GM18505 (cell line): ENCODE data around the gene PLA2G4B.
"Not testable (repeated sequence)": the region's sequence is repeated elsewhere in the genome, so short reads cannot be mapped to it uniquely, and the experiment has no call there.

ENCODE experiments used
- ATAC-seq: cut with Tn5 transposase; IDR thresholded peaks from one replicate; pipeline ENCODE4 v1.9.1; 2021; ENCODE audit not compliant: unreplicated experiment
- POLR2A ChIP-seq: IDR thresholded peaks from 4 replicates; pipeline ENCODE4 v1.6.1; 2011; ENCODE audit warnings: borderline replicate concordance; ENCODE audit not compliant: insufficient read depth, insufficient read length; ENCODE audit errors: extremely low read depth

Gene PLA2G4B

DNA sequence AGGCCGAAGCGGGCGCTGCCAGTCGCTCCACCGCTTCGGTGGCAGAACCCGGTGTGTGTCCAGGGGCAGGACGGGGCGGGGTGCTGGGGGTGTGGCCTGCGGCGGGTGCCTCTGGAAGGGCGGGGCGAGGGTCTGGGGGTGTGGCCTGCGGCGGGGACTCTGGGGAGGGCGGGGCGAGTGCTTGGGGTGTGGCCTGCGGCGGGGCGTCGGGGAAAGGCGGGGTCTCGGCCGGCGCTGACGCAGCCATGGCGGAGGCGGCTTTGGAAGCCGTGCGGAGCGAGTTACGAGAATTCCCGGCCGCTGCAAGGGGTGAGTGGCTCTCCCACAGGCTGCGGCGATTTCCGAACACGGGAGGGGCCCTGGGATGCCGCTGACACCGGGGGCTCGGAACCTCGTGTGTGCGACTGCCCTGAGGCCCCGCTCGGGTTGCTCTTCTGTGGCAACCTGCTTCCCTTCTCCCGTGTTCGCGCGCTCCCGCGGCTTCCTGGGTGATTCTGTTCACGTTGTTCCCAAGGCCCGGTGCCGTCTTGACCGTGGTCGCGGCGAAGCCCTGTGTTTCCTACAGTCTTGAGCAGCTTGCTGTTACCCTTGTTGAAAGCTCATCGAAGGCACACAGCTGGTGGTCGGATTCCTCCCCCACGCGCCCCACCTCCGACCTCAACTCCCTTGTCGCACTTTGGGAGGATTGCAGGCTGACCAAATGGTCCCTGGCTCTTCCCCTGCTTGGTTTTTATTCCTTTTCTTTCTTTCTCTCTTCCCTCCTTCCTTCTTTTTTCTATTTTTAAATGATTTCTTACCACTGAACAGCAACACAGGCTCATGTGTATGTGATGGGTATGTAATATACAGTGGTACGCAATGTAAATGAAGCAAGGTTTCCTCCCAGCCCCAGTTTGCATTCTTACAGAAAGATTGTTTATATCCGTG is 10.5 kb upstream of the PLA2G4B start, which contains the start of gene JMJD7:
JMJD7 (plus strand) TSS at position 213 of the 927 bp plus-strand sequence; CDS start at position 246, 33 bp downstream.
- TF ChIP-seq POLR2A, result peak; percentile 74
- peak; percentile 64 for ATAC-seq

- no peak for TF ChIP-seq POLR2A
- ATAC-seq, result no peak
Observed at GRCh38 chr15:41828807-41829141, 9.9 kb upstream of the PLA2G4B start.

DNA sequence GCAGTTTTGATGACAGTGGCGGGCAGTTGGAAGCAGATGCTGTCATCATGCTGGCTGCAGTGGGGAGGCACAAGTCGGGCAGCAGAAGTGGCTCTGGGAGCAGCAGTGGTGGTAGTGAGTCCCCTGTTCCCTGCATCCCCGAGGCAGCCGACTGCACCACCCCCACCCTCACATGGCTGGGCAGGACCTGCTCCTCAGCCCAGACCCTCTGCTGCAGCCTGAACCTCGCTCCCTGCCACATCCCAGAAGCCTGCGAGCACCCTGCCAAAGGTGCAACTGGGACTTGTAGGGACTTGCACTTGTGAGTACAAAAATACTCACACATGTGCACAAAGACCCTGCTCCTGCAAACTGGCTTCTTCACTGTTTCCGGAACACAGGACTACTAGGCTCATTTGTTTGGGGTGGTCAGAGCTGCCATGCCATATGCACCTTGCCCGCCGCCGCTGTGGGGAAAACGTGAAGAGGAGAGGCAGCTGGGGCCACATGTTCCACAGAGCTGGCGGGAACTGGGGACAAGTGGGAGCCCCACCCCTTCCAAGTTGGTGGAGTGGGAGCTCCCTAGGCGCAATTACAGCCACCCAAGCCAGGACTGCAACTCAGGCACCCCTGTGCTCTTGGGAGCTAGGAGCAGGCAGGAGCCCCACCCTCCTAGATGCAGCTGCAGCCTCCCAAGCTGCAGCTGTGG is 8.5 kb upstream of the PLA2G4B start:
- TF ChIP-seq POLR2A, result no peak
- ATAC-seq, result no peak

GRCh38 chr15:41831291-41831690 is 7.4 kb upstream of the PLA2G4B start:
- not testable (repeated sequence) for ATAC-seq

- no peak for TF ChIP-seq POLR2A
- no peak for ATAC-seq
Observed at GRCh38 chr15:41832208-41832607, 6.4 kb upstream of the PLA2G4B start.

DNA sequence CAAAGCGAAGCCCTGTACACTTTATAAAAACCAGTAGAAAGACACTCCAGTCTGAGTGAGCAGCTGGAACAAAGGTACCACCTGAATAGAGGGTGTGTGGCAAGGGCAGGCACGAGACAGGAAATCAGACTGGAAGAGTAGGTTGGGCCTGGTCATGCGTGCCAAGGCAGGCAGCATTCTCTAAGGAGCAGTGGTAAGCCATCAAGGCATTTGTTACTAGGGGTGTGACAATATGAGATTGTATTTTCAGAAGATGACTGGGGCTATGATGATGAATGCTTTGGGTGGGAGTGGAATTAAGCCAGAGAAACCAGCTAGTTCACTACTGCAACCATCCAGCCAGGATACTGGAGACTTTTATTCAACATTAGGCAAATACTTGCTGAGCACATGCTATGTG is 5.8 kb upstream of the PLA2G4B start:
- no peak for TF ChIP-seq POLR2A
- no peak for ATAC-seq

DNA sequence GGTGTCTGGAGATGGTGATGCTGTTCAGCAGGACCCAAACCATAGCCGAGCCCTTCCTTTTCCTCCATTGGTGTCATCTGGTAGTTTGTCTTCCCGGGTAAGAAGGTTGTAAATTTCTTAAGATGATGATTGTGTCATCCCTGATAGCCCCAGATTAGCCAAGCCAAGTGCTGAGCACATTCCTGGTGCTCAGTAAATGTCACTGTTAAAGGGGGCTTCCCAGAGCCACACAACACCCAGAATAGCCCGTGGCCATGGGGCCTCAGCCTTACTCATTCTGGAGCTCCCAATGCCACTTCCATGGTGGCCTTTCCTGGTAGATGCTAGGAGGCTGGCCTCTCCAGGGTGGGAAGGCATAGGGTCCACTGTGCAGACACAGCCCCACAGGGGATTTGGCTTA is 4.6 kb upstream of the PLA2G4B start:
- TF ChIP-seq POLR2A, result no peak
- ATAC-seq, result no peak

GRCh38 chr15:41836073-41836472 is 2.6 kb upstream of the PLA2G4B start:
- TF ChIP-seq POLR2A, result no peak
- ATAC-seq, result no peak

DNA sequence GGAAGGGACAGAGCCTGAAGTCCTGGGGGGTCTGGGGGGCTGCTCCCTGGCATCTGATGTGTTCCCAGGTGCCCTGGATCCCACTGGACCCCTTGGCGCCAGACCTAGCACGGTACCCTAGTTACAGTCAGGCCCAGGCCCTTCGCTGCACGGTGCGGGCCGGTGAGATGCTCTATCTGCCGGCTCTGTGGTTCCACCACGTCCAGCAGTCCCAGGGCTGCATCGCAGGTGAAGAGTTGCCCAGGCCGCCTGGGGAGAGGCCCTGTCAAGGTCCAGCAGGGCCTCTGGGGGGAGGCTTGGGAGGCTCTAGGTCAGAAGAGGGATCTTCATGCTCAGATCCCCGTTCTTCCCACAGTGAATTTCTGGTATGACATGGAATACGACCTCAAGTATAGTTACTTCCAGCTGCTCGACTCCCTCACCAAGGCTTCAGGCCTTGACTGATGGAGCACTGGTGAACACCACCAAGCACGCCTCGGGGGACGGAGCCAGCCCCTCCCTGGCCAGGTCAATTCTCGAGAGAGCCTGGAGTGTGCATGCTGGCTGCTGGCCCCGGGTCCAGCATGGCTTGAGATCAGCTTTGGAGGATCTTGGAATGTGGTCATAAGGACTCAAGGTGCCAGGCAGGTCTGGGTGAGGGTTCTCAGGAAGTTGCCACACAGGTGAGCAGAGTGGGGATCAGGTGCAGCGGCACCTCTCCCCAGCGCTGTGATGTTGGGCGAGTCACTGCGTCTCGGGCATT is 1.8 kb upstream of the PLA2G4B start:
- ATAC-seq, result no peak
- no peak for TF ChIP-seq POLR2A

DNA sequence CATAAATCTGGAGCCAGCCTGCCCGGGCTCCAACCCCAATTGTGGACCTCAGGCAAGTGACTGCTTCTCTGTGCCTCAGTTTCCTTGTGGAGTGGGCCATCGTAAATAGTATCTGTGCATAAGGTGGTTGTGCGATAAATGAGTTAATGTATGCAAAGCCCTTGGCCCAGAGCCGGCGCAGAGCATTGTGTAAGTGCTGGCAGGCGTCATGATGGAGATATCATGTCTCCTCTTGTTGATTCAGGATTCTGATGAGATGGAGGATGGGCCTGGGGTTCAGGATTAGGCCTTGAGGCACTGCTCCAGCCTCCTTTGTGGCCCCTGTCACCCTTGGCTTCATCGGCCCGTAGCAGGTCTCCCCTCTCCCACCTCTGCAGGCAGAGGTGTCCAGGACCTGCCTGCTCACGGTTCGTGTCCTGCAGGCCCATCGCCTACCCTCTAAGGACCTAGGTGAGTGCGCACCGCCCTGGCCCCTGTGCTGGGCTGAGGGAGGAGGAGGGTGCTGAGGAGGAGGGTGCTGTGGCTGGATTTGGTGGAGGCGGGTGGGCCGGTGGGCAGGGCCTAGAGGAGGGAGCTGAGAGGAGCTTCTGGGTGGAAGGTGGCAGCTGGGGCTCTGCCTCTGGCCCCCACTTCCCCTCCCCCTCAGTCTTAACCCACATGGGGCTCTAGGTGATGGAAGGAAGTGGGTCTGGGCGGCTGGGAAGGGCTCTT is 1.3 kb downstream of the PLA2G4B start:
- ATAC-seq, result no peak
- no peak for TF ChIP-seq POLR2A

- no peak for TF ChIP-seq POLR2A
- no peak for ATAC-seq
Observed at GRCh38 chr15:41840673-41841072, 2.0 kb downstream of the PLA2G4B start.

GRCh38 chr15:41841131-41841530 is 2.5 kb downstream of the PLA2G4B start:
- no peak for ATAC-seq
- no peak for TF ChIP-seq POLR2A

- no peak for ATAC-seq
- no peak for TF ChIP-seq POLR2A
Observed at GRCh38 chr15:41842229-41842628, 3.6 kb downstream of the PLA2G4B start.

DNA sequence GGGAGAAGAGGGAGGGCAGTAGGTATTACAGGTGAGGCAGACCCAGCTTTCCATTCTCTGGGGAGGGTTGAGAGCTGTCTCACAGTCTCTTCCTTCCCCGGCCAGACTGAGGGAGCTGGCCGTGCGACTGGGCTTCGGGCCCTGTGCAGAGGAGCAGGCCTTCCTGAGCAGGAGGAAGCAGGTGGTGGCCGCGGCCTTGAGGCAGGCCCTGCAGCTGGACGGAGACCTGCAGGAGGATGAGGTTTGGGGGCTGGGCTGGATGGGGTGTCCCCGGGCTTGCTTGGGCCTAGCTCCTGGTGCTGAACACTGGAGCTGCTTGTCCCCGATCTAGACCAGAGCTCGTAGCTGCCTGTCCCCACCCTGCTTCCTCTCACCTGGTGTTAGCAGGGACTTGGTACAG is 4.9 kb downstream of the PLA2G4B start:
- no peak for TF ChIP-seq POLR2A
- no peak for ATAC-seq

DNA sequence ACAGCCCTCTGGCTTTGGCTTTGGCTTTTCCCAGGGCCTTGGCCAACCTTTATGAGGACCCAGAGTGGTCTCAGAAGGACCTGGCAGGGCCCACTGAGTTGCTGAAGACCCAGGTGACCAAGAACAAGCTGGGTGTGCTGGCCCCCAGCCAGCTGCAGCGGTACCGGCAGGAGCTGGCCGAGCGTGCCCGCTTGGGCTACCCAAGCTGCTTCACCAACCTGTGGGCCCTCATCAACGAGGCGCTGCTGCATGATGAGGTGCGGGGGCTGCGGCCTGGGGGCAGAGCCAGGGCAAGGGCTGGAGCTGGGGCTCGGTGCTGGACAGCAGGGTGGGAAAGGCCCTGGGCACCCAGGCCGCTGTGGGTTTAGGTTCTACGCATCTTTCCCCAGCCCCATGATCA is 6.2 kb downstream of the PLA2G4B start:
- ATAC-seq, result no peak
- TF ChIP-seq POLR2A, result no peak
